ENCODE data around the gene VMAC. TPM values are rescaled to one million over a fixed set of nuclear protein-coding genes. Genes with fewer than 3 reads are reported as not detected.

The VMAC gene
- polyA plus RNA-seq, 4 donors: 1.1 to 8.8 (median 2.7) TPM

GRCh38 chr19:5953030-5953589, 48.4 kb downstream of the VMAC start:
- peaks cover 2 to 61% (median 37%) of the 10 kb centered on the region in 3 donors for H3K4me1 ChIP-seq (ENCODE audit: control insufficient read depth in 3 of 3, insufficient read depth in 2 of 3, low read depth in 1 of 3, low read length in 2 of 3)

DNA sequence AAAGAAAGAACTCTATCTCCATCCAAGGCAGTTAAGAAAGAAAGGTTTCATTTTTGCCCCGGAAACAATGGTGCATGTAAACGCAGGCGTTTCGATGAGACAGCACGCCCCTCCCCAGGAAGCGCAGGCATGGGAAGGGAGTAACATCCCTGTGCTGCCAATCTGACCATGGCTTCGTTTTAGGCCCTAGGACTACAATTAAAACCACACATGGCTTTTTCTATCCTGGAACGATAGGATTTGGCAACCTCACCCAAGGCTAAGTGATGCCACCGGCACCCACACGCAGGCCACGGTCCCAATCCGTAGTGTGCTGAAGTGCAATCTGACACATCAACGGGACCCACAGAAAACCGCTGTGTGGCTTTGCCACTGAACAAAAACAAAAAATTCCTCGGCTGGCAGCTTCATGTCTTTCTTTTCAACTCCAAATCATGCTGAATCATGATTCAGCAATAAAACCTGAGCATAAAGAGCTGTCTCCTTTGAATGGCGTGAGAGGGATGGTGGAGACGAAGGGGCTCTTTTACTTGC, 49.1 kb downstream of the VMAC start:
- DNase-seq (no peak), FAIRE-seq (no peak)
- Histone ChIP-seq H3K4me1 (ENCODE audit: control insufficient read depth in 3 of 3, insufficient read depth in 2 of 3, low read depth in 1 of 3, low read length in 2 of 3) (peaks cover 2 to 64% (median 33%) of the 10 kb centered on the region in 3 donors), H3K4me3 (ENCODE audit: low read depth in 1 of 3, low read length in 3 of 3) (no peak overlapping the region), H3K9me3 (ENCODE audit: control insufficient read depth in 2 of 2, insufficient read depth in 1 of 2, low read depth in 1 of 2, low read length in 1 of 2) (no peaks in the 10 kb centered on the region), H3K36me3 (ENCODE audit: control insufficient read depth in 3 of 3, insufficient read depth in 2 of 3, low read depth in 1 of 3, low read length in 3 of 3) (peaks cover 0 to 55% (median 0%) of the 10 kb centered on the region in 3 donors), H3K27ac (ENCODE audit: low read depth in 1 of 3, low read length in 2 of 3) (peak overlapping the region in 2 of 3 donors; percentile 43 to 63), H3K27me3 (ENCODE audit: control insufficient read depth in 3 of 3, insufficient read depth in 3 of 3, low read length in 3 of 3) (no peaks in the 10 kb centered on the region)
- WGBS, 3 donors: 65 to 74% (median 68%) methylated on average over 17 of the region's 17 CpGs

More at GRCh38 chr19:5953030-5953589, 48.4 kb downstream of the VMAC start:
- H3K27me3 ChIP-seq (ENCODE audit: control insufficient read depth in 3 of 3, insufficient read depth in 3 of 3, low read length in 3 of 3): no peaks in the 10 kb centered on the region
- no peak overlapping the region for H3K4me3 ChIP-seq (ENCODE audit: low read depth in 1 of 3, low read length in 3 of 3)
- no peaks in the 10 kb centered on the region for H3K9me3 ChIP-seq (ENCODE audit: control insufficient read depth in 2 of 2, insufficient read depth in 1 of 2, low read depth in 1 of 2, low read length in 1 of 2)
- WGBS, 3 donors: 55 to 72% (median 72%) methylated on average over 5 of the region's 5 CpGs
- H3K36me3 ChIP-seq (ENCODE audit: control insufficient read depth in 3 of 3, insufficient read depth in 2 of 3, low read depth in 1 of 3, low read length in 3 of 3): peaks cover 0 to 54% (median 0%) of the 10 kb centered on the region in 3 donors
- peak overlapping the region in 1 of 3 donors; percentile 83 for H3K27ac ChIP-seq (ENCODE audit: low read depth in 1 of 3, low read length in 2 of 3)
- FAIRE-seq (no peak), DNase-seq (no peak)

GRCh38 chr19:5954293-5954692, 49.6 kb downstream of the VMAC start:
- no peaks in the 10 kb centered on the region for H3K9me3 ChIP-seq (ENCODE audit: control insufficient read depth in 2 of 2, insufficient read depth in 1 of 2, low read depth in 1 of 2, low read length in 1 of 2)
- 32 to 46% (median 44%) methylated on average over 6 of the region's 6 CpGs for WGBS, 3 donors
- H3K4me1 ChIP-seq (ENCODE audit: control insufficient read depth in 3 of 3, insufficient read depth in 2 of 3, low read depth in 1 of 3, low read length in 2 of 3): peaks cover 2 to 60% (median 29%) of the 10 kb centered on the region in 3 donors
- H3K27me3 ChIP-seq (ENCODE audit: control insufficient read depth in 3 of 3, insufficient read depth in 3 of 3, low read length in 3 of 3): no peaks in the 10 kb centered on the region
- peaks cover 0 to 57% (median 0%) of the 10 kb centered on the region in 3 donors for H3K36me3 ChIP-seq (ENCODE audit: control insufficient read depth in 3 of 3, insufficient read depth in 2 of 3, low read depth in 1 of 3, low read length in 3 of 3)
- no peak overlapping the region for H3K4me3 ChIP-seq (ENCODE audit: low read depth in 1 of 3, low read length in 3 of 3)
- FAIRE-seq (no peak), DNase-seq (no peak)
- peak overlapping the region; percentile 14 to 63 (median 43) for H3K27ac ChIP-seq (ENCODE audit: low read depth in 1 of 3, low read length in 2 of 3)

DNA sequence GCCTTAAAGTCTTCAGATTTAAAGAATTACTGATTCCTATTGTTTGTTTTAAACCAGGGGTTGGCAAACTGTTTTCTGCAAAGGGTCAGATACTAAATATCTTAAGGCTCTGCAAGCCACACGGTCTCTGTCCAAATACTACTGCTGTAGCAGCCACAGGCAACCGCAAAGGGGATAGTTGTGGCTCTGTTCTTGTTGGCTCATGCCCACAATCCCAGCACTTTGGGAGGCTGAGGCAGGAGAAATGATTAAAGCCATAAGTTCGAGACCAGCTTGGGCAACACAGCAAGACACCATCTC, 50.9 kb downstream of the VMAC start:
- Histone ChIP-seq H3K4me3 (ENCODE audit: low read depth in 1 of 3, low read length in 3 of 3) (no peak overlapping the region), H3K27ac (ENCODE audit: low read depth in 1 of 3, low read length in 2 of 3) (no peak overlapping the region)
- FAIRE-seq: no peak

GRCh38 chr19:5956323-5956722, 51.7 kb downstream of the VMAC start:
- peak overlapping the region in 1 of 3 donors; percentile 24 for H3K27ac ChIP-seq (ENCODE audit: low read depth in 1 of 3, low read length in 2 of 3)
- no peak for FAIRE-seq

More for the DNA sequence above, 50.9 kb downstream of the VMAC start:
- peaks cover 4 to 71% (median 30%) of the 10 kb centered on the region in 3 donors for H3K4me1 ChIP-seq (ENCODE audit: control insufficient read depth in 3 of 3, insufficient read depth in 2 of 3, low read depth in 1 of 3, low read length in 2 of 3)
- no peaks in the 10 kb centered on the region for H3K27me3 ChIP-seq (ENCODE audit: control insufficient read depth in 3 of 3, insufficient read depth in 3 of 3, low read length in 3 of 3)
- no peak for DNase-seq
- H3K9me3 ChIP-seq (ENCODE audit: control insufficient read depth in 2 of 2, insufficient read depth in 1 of 2, low read depth in 1 of 2, low read length in 1 of 2): no peaks in the 10 kb centered on the region
- 71 to 85% (median 81%) methylated on average over 3 of the region's 3 CpGs for WGBS, 3 donors
- H3K36me3 ChIP-seq (ENCODE audit: control insufficient read depth in 3 of 3, insufficient read depth in 2 of 3, low read depth in 1 of 3, low read length in 3 of 3): peaks cover 0 to 55% (median 0%) of the 10 kb centered on the region in 3 donors

DNA sequence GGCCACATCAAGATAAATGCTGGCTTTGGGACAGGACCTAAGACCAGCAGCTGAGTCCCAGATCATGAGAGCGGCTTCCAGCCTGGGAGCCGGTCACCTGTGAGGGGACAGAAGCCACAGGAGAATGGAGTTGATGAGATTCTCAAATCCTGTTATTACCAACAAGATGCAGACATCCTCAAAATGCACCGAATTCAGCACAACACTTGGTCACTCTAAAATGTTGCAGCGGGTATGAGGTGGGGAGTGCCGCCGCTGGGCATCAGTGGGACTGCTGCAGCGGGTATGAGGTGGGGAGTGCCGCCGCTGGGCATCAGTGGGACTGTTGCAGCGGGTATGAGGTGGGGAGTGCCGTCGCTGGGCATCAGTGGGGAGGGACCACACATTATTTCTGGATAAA, 52.1 kb downstream of the VMAC start:
- FAIRE-seq: no peak
- H3K4me1 ChIP-seq (ENCODE audit: control insufficient read depth in 3 of 3, insufficient read depth in 2 of 3, low read depth in 1 of 3, low read length in 2 of 3): peaks cover 4 to 67% (median 27%) of the 10 kb centered on the region in 3 donors
- H3K4me3 ChIP-seq (ENCODE audit: low read depth in 1 of 3, low read length in 3 of 3): no peak overlapping the region
- WGBS, 3 donors: 87 to 94% (median 93%) methylated on average over 12 of the region's 12 CpGs
- peaks cover 0 to 49% (median 0%) of the 10 kb centered on the region in 3 donors for H3K36me3 ChIP-seq (ENCODE audit: control insufficient read depth in 3 of 3, insufficient read depth in 2 of 3, low read depth in 1 of 3, low read length in 3 of 3)
- H3K9me3 ChIP-seq (ENCODE audit: control insufficient read depth in 2 of 2, insufficient read depth in 1 of 2, low read depth in 1 of 2, low read length in 1 of 2): no peaks in the 10 kb centered on the region
- DNase-seq: no peak
- H3K27ac ChIP-seq (ENCODE audit: low read depth in 1 of 3, low read length in 2 of 3): peak overlapping the region in 2 of 3 donors; percentile 24 to 43
- no peaks in the 10 kb centered on the region for H3K27me3 ChIP-seq (ENCODE audit: control insufficient read depth in 3 of 3, insufficient read depth in 3 of 3, low read length in 3 of 3)

More at GRCh38 chr19:5956323-5956722, 51.7 kb downstream of the VMAC start:
- no peak overlapping the region for H3K4me3 ChIP-seq (ENCODE audit: low read depth in 1 of 3, low read length in 3 of 3)
- H3K27me3 ChIP-seq (ENCODE audit: control insufficient read depth in 3 of 3, insufficient read depth in 3 of 3, low read length in 3 of 3): no peaks in the 10 kb centered on the region
- no peak for DNase-seq
- peaks cover 4 to 69% (median 30%) of the 10 kb centered on the region in 3 donors for H3K4me1 ChIP-seq (ENCODE audit: control insufficient read depth in 3 of 3, insufficient read depth in 2 of 3, low read depth in 1 of 3, low read length in 2 of 3)
- peaks cover 0 to 53% (median 0%) of the 10 kb centered on the region in 3 donors for H3K36me3 ChIP-seq (ENCODE audit: control insufficient read depth in 3 of 3, insufficient read depth in 2 of 3, low read depth in 1 of 3, low read length in 3 of 3)
- WGBS, 3 donors: 61 to 71% (median 68%) methylated on average over 3 of the region's 3 CpGs
- H3K9me3 ChIP-seq (ENCODE audit: control insufficient read depth in 2 of 2, insufficient read depth in 1 of 2, low read depth in 1 of 2, low read length in 1 of 2): no peaks in the 10 kb centered on the region

- no peaks in the 10 kb centered on the region for H3K27me3 ChIP-seq (ENCODE audit: control insufficient read depth in 3 of 3, insufficient read depth in 3 of 3, low read length in 3 of 3)
- DNase-seq (peak; percentile 62 to 69), FAIRE-seq (no peak)
- H3K4me3 ChIP-seq (ENCODE audit: low read depth in 1 of 3, low read length in 3 of 3): no peak overlapping the region
- peaks cover 4 to 67% (median 23%) of the 10 kb centered on the region in 3 donors for H3K4me1 ChIP-seq (ENCODE audit: control insufficient read depth in 3 of 3, insufficient read depth in 2 of 3, low read depth in 1 of 3, low read length in 2 of 3)
- no peaks in the 10 kb centered on the region for H3K9me3 ChIP-seq (ENCODE audit: control insufficient read depth in 2 of 2, insufficient read depth in 1 of 2, low read depth in 1 of 2, low read length in 1 of 2)
- H3K36me3 ChIP-seq (ENCODE audit: control insufficient read depth in 3 of 3, insufficient read depth in 2 of 3, low read depth in 1 of 3, low read length in 3 of 3): peaks cover 0 to 44% (median 0%) of the 10 kb centered on the region in 3 donors
- WGBS, 3 donors: 23 to 57% (median 32%) methylated on average over 10 of the region's 10 CpGs
- H3K27ac ChIP-seq (ENCODE audit: low read depth in 1 of 3, low read length in 2 of 3): peak overlapping the region in 2 of 3 donors; percentile 15 to 43
Measured at GRCh38 chr19:5957170-5957569, 52.5 kb downstream of the VMAC start.

DNA sequence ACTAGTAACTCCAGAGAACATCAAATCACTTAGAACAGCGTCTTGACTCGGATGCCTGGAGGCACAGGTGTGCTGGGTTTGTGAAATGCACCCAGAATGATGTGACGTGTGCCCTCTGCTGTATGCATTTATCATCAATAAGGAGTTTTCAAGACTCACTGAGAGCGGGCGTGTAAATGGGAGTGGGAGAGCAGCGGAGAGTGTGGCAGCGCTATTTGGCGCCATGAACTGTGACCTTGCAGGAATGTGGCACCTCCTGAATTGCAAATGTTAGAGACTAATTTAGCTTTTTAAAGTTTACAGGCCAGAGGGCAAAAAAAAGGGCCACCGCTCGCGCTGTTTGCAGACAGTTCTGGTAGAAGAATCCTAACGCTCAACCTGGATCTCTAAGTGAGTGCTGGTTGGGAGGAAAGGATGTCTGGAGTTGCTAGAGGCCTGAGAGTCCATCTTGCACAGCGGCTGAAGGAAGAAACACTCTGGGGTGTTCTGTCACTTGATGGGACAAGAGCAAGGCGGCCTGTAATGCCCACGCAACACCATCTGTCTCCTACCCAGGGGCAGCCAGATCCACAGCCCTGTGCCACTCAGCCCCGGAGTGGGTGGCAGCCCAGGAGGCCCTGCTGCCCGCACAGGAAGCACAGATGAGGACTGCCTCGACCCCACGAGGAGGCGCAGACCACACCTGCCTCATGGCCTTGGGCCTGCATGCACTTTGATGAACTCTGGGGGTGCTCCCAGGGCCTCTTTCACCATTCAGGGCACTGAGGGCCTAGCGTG, 53.6 kb downstream of the VMAC start:
- FAIRE-seq (no peak), DNase-seq (no peak)
- Histone ChIP-seq H3K4me3 (ENCODE audit: low read depth in 1 of 3, low read length in 3 of 3) (no peak overlapping the region), H3K36me3 (ENCODE audit: control insufficient read depth in 3 of 3, insufficient read depth in 2 of 3, low read depth in 1 of 3, low read length in 3 of 3) (peaks cover 0 to 39% (median 0%) of the 10 kb centered on the region in 3 donors), H3K4me1 (ENCODE audit: control insufficient read depth in 3 of 3, insufficient read depth in 2 of 3, low read depth in 1 of 3, low read length in 2 of 3) (peaks cover 8 to 72% (median 24%) of the 10 kb centered on the region in 3 donors), H3K27me3 (ENCODE audit: control insufficient read depth in 3 of 3, insufficient read depth in 3 of 3, low read length in 3 of 3) (no peaks in the 10 kb centered on the region), H3K27ac (ENCODE audit: low read depth in 1 of 3, low read length in 2 of 3) (no peak overlapping the region), H3K9me3 (ENCODE audit: control insufficient read depth in 2 of 2, insufficient read depth in 1 of 2, low read depth in 1 of 2, low read length in 1 of 2) (no peaks in the 10 kb centered on the region)
- 70 to 79% (median 73%) methylated on average over 21 of the region's 21 CpGs for WGBS, 3 donors

Data from small intestine (tissue), 7 donors.